CD14-positive monocyte (primary cell): ENCODE measurements around the gene PPP2R1B. TPM values are rescaled to one million over a fixed set of nuclear protein-coding genes. Genes with fewer than 3 reads are reported as not detected.

Experiments used
- DNase-seq, 3 donors: peaks; one replicate each; pipeline ENCODE4 v3.0.0-alpha.2; 2011 to 2022
- H2AFZ ChIP-seq: 2 replicates; pipeline ENCODE4 v1.6.0; 2012; ENCODE audit warnings: mild to moderate bottlenecking, low read depth, low read length, inconsistent platforms; ENCODE audit not compliant: insufficient read depth, poor library complexity, severe bottlenecking
- H3K27ac ChIP-seq, 2 donors: 1 replicate in 1 of 2; 2 replicates in 1 of 2; pipeline ENCODE4 v1.5.1; 2012 to 2013; ENCODE audit warnings: low read length in 2 of 2, control low read depth in 1 of 2, inconsistent platforms in 1 of 2, low read depth in 1 of 2, mild to moderate bottlenecking in 1 of 2
- H3K27me3 ChIP-seq, 2 donors: one replicate each; pipeline versions ENCODE4 v1.6.0 to v1.6.1; 2011 to 2013; ENCODE audit warnings: low read length in 2 of 2; ENCODE audit not compliant: control insufficient read depth in 2 of 2, insufficient read depth in 2 of 2
- H3K36me3 ChIP-seq, 2 donors: replicated peaks in 1 of 2; 1 replicate in 1 of 2; 2 replicates in 1 of 2; pipeline versions ENCODE4 v1.5.1 to v1.6.1; 2012 to 2013; ENCODE audit warnings: low read length in 2 of 2, control low read depth in 1 of 2, inconsistent platforms in 1 of 2, mild to moderate bottlenecking in 1 of 2; ENCODE audit not compliant: insufficient read depth in 2 of 2, control insufficient read depth in 1 of 2
- H3K4me1 ChIP-seq, 2 donors: 1 replicate in 1 of 2; 2 replicates in 1 of 2; pipeline versions ENCODE4 v1.5.1 to v1.6.1; 2012 to 2013; ENCODE audit warnings: low read length in 2 of 2, control low read depth in 1 of 2, inconsistent platforms in 1 of 2, mild to moderate bottlenecking in 1 of 2, moderate library complexity in 1 of 2; ENCODE audit not compliant: insufficient read depth in 2 of 2, control insufficient read depth in 1 of 2
- H3K4me2 ChIP-seq: replicated peaks from 2 replicates; pipeline ENCODE3; 2012; ENCODE audit warnings: low read length, moderate library complexity, mild to moderate bottlenecking; ENCODE audit not compliant: poor library complexity, severe bottlenecking; ENCODE audit errors: extremely low read depth
- H3K4me3 ChIP-seq, 3 experiments: fragments of 200-600 bp in 1 of 3; sonication (generic) in 1 of 3; replicated peaks in 1 of 3; 1 replicate in 2 of 3; 2 replicates in 1 of 3; pipeline ENCODE4 v1.5.1; 2011 to 2013; ENCODE audit warnings: low read length in 3 of 3, mild to moderate bottlenecking in 3 of 3, control low read depth in 2 of 3, low read depth in 2 of 3, inconsistent platforms in 1 of 3, moderate library complexity in 1 of 3
- H3K79me2 ChIP-seq: 2 replicates; pipeline ENCODE4 v1.6.0; 2012; ENCODE audit warnings: mild to moderate bottlenecking, control low read depth, inconsistent platforms, low read length, moderate library complexity; ENCODE audit not compliant: insufficient read depth
- H3K9ac ChIP-seq: 2 replicates; pipeline ENCODE4 v1.6.0; 2017; ENCODE audit warnings: low read length, mild to moderate bottlenecking; ENCODE audit not compliant: insufficient read depth, poor library complexity, severe bottlenecking
- H3K9me3 ChIP-seq, 2 donors: replicated peaks in 1 of 2; 1 replicate in 1 of 2; 2 replicates in 1 of 2; pipeline versions ENCODE4 v1.5.1 to v1.6.1; 2012 to 2013; ENCODE audit warnings: low read length in 2 of 2, control low read depth in 1 of 2; ENCODE audit not compliant: control insufficient read depth in 1 of 2, insufficient read depth in 1 of 2
- H4K20me1 ChIP-seq: 2 replicates; pipeline ENCODE4 v1.6.0; 2012; ENCODE audit warnings: mild to moderate bottlenecking, low read length, control low read depth, moderate library complexity; ENCODE audit not compliant: insufficient read depth
- H3K27ac Mint-ChIP-seq, 7 donors: one replicate each; pipeline ENCODE4 v1.8.0; 2020; ENCODE audit warnings: mild to moderate bottlenecking in 7 of 7, mixed read lengths in 7 of 7, moderate library complexity in 6 of 7, inconsistent platforms in 2 of 7
- H3K27me3 Mint-ChIP-seq, 3 donors: one replicate each; pipeline ENCODE4 v1.8.0; 2021 to 2022; ENCODE audit warnings: low read depth in 3 of 3, mild to moderate bottlenecking in 3 of 3, mixed read lengths in 3 of 3, moderate library complexity in 3 of 3, inconsistent platforms in 1 of 3
- H3K36me3 Mint-ChIP-seq, 2 donors: one replicate each; pipeline ENCODE4 v1.8.0; 2020; ENCODE audit warnings: mixed read lengths in 2 of 2, inconsistent platforms in 1 of 2, mild to moderate bottlenecking in 1 of 2
- H3K4me1 Mint-ChIP-seq: one replicate; pipeline ENCODE4 v1.8.0; 2020; ENCODE audit warnings: mild to moderate bottlenecking, mixed read lengths
- H3K4me3 Mint-ChIP-seq, 2 donors: one replicate each; pipeline ENCODE4 v1.8.0; 2020; ENCODE audit warnings: mild to moderate bottlenecking in 2 of 2, mixed read lengths in 2 of 2, moderate library complexity in 1 of 2
- H3K9me3 Mint-ChIP-seq, 7 donors: one replicate each; pipeline ENCODE4 v1.8.0; 2020 to 2022; ENCODE audit warnings: mixed read lengths in 7 of 7, mild to moderate bottlenecking in 6 of 7, moderate library complexity in 6 of 7, inconsistent platforms in 2 of 7
- CTCF ChIP-seq: fragments of 200-600 bp; IDR thresholded peaks from one replicate; pipeline ENCODE4 v1.8.0; 2022; ENCODE audit warnings: antibody characterized with exemption, mild to moderate bottlenecking
- WGBS: methylation state at CpG from one replicate; pipeline ENCODE4 v1.1.5; 2013; ENCODE audit warnings: missing lambda C conversion rate; ENCODE audit not compliant: insufficient coverage; 5-methylcytosine and 5-hydroxymethylcytosine counted together
- intact Hi-C, 2 donors: fragments of 100-400 bp; cut with micrococcal nuclease; formaldehyde crosslinking; loops; one replicate each; pipeline versions ENCODE4 v1.15.0 to v1.15.1; 2023
- polyA plus RNA-seq, 3 donors: library from polyadenylated mRNA; depleted of rRNA in 1 of 3; unstranded in 2 of 3; stranded (reverse) in 1 of 3; fragments of 300-500 nt in 2 of 3; fragments of >200 nt in 1 of 3; fragmentation: Illumina TruSeq in 2 of 3; gene quantifications; 1 replicate in 2 of 3; 2 replicates in 1 of 3; pipeline ENCODE4 v1.2.3, GENCODE V29; 2012 to 2021

Gene PPP2R1B
- polyA plus RNA-seq, 3 donors = 5.4 to 16.9 (median 11.2) TPM

- no peak overlapping the region for H3K4me2 ChIP-seq
- H3K4me1 ChIP-seq = no peaks in the 10 kb centered on the region
- H3K9me3 ChIP-seq = no peaks in the 10 kb centered on the region
- H3K9me3 Mint-ChIP-seq = no peaks in the 10 kb centered on the region
- no peak overlapping the region for H3K4me3 ChIP-seq
- H3K27me3 ChIP-seq = no peaks in the 10 kb centered on the region
- no peaks in the 10 kb centered on the region for H3K27me3 Mint-ChIP-seq
- no peaks in the 10 kb centered on the region for H3K4me1 Mint-ChIP-seq
- peak overlapping the region in 1 of 7 donors; percentile 37 for H3K27ac Mint-ChIP-seq
- no peaks in the 10 kb centered on the region for H4K20me1 ChIP-seq
- peaks cover 10 to 27% of the 10 kb centered on the region in 2 donors for H3K36me3 ChIP-seq
- intact Hi-C loops = no loop called here
- H3K4me3 Mint-ChIP-seq = no peak overlapping the region
- WGBS = no CpG with 5 or more reads among the region's 5 CpGs
- H3K36me3 Mint-ChIP-seq = peaks cover 24% of the 10 kb centered on the region in 2 donors
- H3K79me2 ChIP-seq = no peaks in the 10 kb centered on the region
- H3K27ac ChIP-seq = no peak overlapping the region
- DNase-seq = no peak
- no peak overlapping the region for H2AFZ ChIP-seq
- H3K9ac ChIP-seq = no peak overlapping the region
- TF ChIP-seq CTCF = no peak
Measured at GRCh38 chr11:111782109-111782741, 16.0 kb upstream of the PPP2R1B start.

GRCh38 chr11:111779118-111779517 lies 12.9 kb upstream of the PPP2R1B start:
- Histone ChIP-seq H2AFZ (no peak overlapping the region), H3K4me2 (no peak overlapping the region), H3K9ac (no peak overlapping the region), H3K4me3 (no peak overlapping the region), H4K20me1 (no peaks in the 10 kb centered on the region), H3K9me3 (no peaks in the 10 kb centered on the region), H3K79me2 (no peaks in the 10 kb centered on the region), H3K36me3 (peaks cover 0 to under 1% of the 10 kb centered on the region in 2 donors), H3K4me1 (no peaks in the 10 kb centered on the region), H3K27ac (no peak overlapping the region), H3K27me3 (no peaks in the 10 kb centered on the region)
- Mint-ChIP-seq H3K27ac (peak overlapping the region in 1 of 7 donors; percentile 11), H3K36me3 (peaks cover 3 to 5% of the 10 kb centered on the region in 2 donors), H3K9me3 (no peaks in the 10 kb centered on the region), H3K4me3 (no peak overlapping the region), H3K27me3 (no peaks in the 10 kb centered on the region), H3K4me1 (no peaks in the 10 kb centered on the region)
- intact Hi-C loops = loop anchor here (5.0 to 10.0 kb wide), 3 partner anchors 66 to 192 kb away; partner anchors contain the start of gene SIK2 (in 2 of the 2)
- no peak for TF ChIP-seq CTCF
- no peak for DNase-seq
- WGBS = 94% methylated on average over 6 of the region's 6 CpGs
